GM18519 (cell line): ENCODE measurements around the gene SNX30.

Source experiments
- ATAC-seq: cut with Tn5 transposase; IDR thresholded peaks from one replicate; pipeline ENCODE4 v1.9.1; 2021; ENCODE audit warnings: mild to moderate bottlenecking, moderate library complexity; ENCODE audit not compliant: unreplicated experiment, low FRiP score

Gene SNX30

GRCh38 chr9:112870556-112870955 is 120.0 kb downstream of the SNX30 start:
- ATAC-seq: no peak

- no peak for ATAC-seq
Measured at GRCh38 chr9:112872019-112872418, 121.5 kb downstream of the SNX30 start.

GRCh38 chr9:112873773-112874405 is 123.3 kb downstream of the SNX30 start:
- no peak for ATAC-seq

GRCh38 chr9:112878752-112879151 is 128.2 kb downstream of the SNX30 start:
- no peak for ATAC-seq

GRCh38 chr9:112880650-112881049 is 130.1 kb downstream of the SNX30 start:
- no peak for ATAC-seq

- ATAC-seq: no peak
Measured at GRCh38 chr9:112881331-112881730, 130.8 kb downstream of the SNX30 start.

GRCh38 chr9:112884101-112884500 is 133.5 kb downstream of the SNX30 start:
- no peak for ATAC-seq

- ATAC-seq: no peak
Measured at GRCh38 chr9:112884721-112885120, 134.2 kb downstream of the SNX30 start.

- no peak for ATAC-seq
Measured at GRCh38 chr9:112885324-112885723, 134.8 kb downstream of the SNX30 start.

GRCh38 chr9:112886351-112886750 is 135.8 kb downstream of the SNX30 start:
- no peak for ATAC-seq

GRCh38 chr9:112887381-112887780 is 136.8 kb downstream of the SNX30 start:
- ATAC-seq: no peak

GRCh38 chr9:112890106-112891081 is 139.8 kb downstream of the SNX30 start, which contains the start of gene SLC46A2:
Gene SLC46A2, minus strand, starts transcription at chr9:112890876. Its CDS starts 195 bp downstream, at chr9:112890681.
- ATAC-seq: no peak

- ATAC-seq: no peak
Measured at GRCh38 chr9:112891521-112891920, 141.0 kb downstream of the SNX30 start.

- no peak for ATAC-seq
Measured at GRCh38 chr9:112892981-112893380, 142.4 kb downstream of the SNX30 start.

GRCh38 chr9:112894041-112894440 is 143.5 kb downstream of the SNX30 start:
- ATAC-seq: no peak

GRCh38 chr9:112894699-112895098 is 144.1 kb downstream of the SNX30 start:
- no peak for ATAC-seq

GRCh38 chr9:112896131-112896530 is 145.6 kb downstream of the SNX30 start:
- no peak for ATAC-seq

- ATAC-seq: no peak
Measured at GRCh38 chr9:112898872-112899311, 148.3 kb downstream of the SNX30 start.

- ATAC-seq: no peak
Measured at GRCh38 chr9:112900488-112900887, 149.9 kb downstream of the SNX30 start.

GRCh38 chr9:112900901-112901300 is 150.3 kb downstream of the SNX30 start:
- ATAC-seq: no peak

GRCh38 chr9:112905084-112905483 is 154.5 kb downstream of the SNX30 start:
- ATAC-seq: no peak
